K562 (cell line): Measurements from ENCODE around the gene EFCAB13. TPM values are rescaled to one million over a fixed set of nuclear protein-coding genes. Genes with fewer than 3 reads are reported as not detected.
A peak's percentile ranks its signal among the peaks of the same experiment; 100 is the strongest.

ENCODE experiments used
- ATF7 ChIP-seq: fragments of 450-650 bp; IDR thresholded peaks from 2 replicates; pipeline ENCODE4 v1.7.1; 2014; ENCODE audit warnings: mild to moderate bottlenecking, moderate library complexity
- CBX3 ChIP-seq, 2 experiments: IDR thresholded peaks; 1 replicate in 1 of 2; 2 replicates in 1 of 2; pipeline ENCODE4 v1.6.1; 2012; ENCODE audit warnings: inconsistent platforms in 2 of 2, low read length in 2 of 2, borderline replicate concordance in 1 of 2, control low read depth in 1 of 2
- CHD2 ChIP-seq: IDR thresholded peaks from 2 replicates; pipeline ENCODE4 v1.6.1; 2011; ENCODE audit warnings: low read depth, low read length
- CREB1 ChIP-seq, 2 experiments: sonication (generic) in 1 of 2; formaldehyde crosslinking in 1 of 2; IDR thresholded peaks; 2 replicates each; pipeline versions ENCODE4 v1.6.1 to v1.8.0; 2012 to 2022; ENCODE audit warnings: inconsistent platforms in 1 of 2, mild to moderate bottlenecking in 1 of 2, missing genetic modification reagents in 1 of 2, moderate library complexity in 1 of 2
- E2F1 ChIP-seq: sonication (generic); formaldehyde crosslinking; IDR thresholded peaks from 2 replicates; pipeline ENCODE4 v1.8.1; 2023; ENCODE audit warnings: mild to moderate bottlenecking, missing genetic modification reagents, moderate library complexity
- FOSL1 ChIP-seq: fragments of 200-800 bp; sonication (Bioruptor generic); conservative IDR thresholded peaks from 2 replicates; pipeline ENCODE4 v1.6.1; 2016; ENCODE audit warnings: missing genetic modification characterization, missing compliant biosample characterization
- FOXK1 ChIP-seq: sonication (generic); formaldehyde crosslinking; IDR thresholded peaks from 2 replicates; pipeline ENCODE4 v1.8.0; 2022; ENCODE audit warnings: missing genetic modification reagents, mild to moderate bottlenecking, borderline replicate concordance
- GABPB1 ChIP-seq: sonication (generic); formaldehyde crosslinking; IDR thresholded peaks from 2 replicates; pipeline ENCODE4 v1.8.0; 2022; ENCODE audit warnings: mild to moderate bottlenecking, missing genetic modification reagents
- ID3 ChIP-seq, 2 experiments: fragments of 250-450 bp in 1 of 2; fragments of 450-650 bp in 1 of 2; sonication (Bioruptor Pico) in 1 of 2; IDR thresholded peaks; 2 replicates each; pipeline versions ENCODE4 v1.6.1 to v1.8.0; 2016 to 2021; ENCODE audit warnings: mild to moderate bottlenecking in 2 of 2, moderate library complexity in 2 of 2, missing compliant biosample characterization in 1 of 2, missing genetic modification characterization in 1 of 2
- MYNN ChIP-seq, 2 experiments: sonication (generic); formaldehyde crosslinking in 1 of 2; IDR thresholded peaks; 2 replicates each; pipeline versions ENCODE4 v1.5.0 to v1.6.1; 2016 to 2020; ENCODE audit warnings: antibody characterized with exemption in 1 of 2, missing genetic modification reagents in 1 of 2
- NR2C2 ChIP-seq, 2 experiments: fragments of 200-800 bp in 1 of 2; sonication (Bioruptor generic) in 1 of 2; sonication (generic) in 1 of 2; formaldehyde crosslinking in 1 of 2; IDR thresholded peaks; 2 replicates each; pipeline versions ENCODE4 v1.6.1 to v1.8.0; 2016 to 2022; ENCODE audit warnings: mild to moderate bottlenecking in 1 of 2, missing compliant biosample characterization in 1 of 2, missing genetic modification characterization in 1 of 2, missing genetic modification reagents in 1 of 2
- RNF2 ChIP-seq: sonication (generic); IDR thresholded peaks from 2 replicates; pipeline ENCODE4 v1.6.1; 2016
- SOX6 ChIP-seq: fragments of 450-650 bp; IDR thresholded peaks from 2 replicates; pipeline ENCODE4 v1.6.1; 2014; ENCODE audit warnings: mild to moderate bottlenecking
- TOE1 ChIP-seq, 2 experiments: fragments of 450-650 bp in 1 of 2; sonication (generic) in 1 of 2; formaldehyde crosslinking in 1 of 2; IDR thresholded peaks; 2 replicates each; pipeline versions ENCODE4 v1.7.1 to v1.8.0; 2016 to 2022; ENCODE audit warnings: borderline replicate concordance in 2 of 2, mild to moderate bottlenecking in 2 of 2, antibody characterized with exemption in 1 of 2, inconsistent platforms in 1 of 2, low read depth in 1 of 2, missing genetic modification reagents in 1 of 2, moderate library complexity in 1 of 2
- TRIM24 ChIP-seq, 2 experiments: fragments of 450-650 bp; IDR thresholded peaks; 2 replicates each; pipeline ENCODE4 v1.6.1; 2016
- YY1 ChIP-seq, 3 experiments: IDR thresholded peaks; 2 replicates each; pipeline ENCODE4 v1.6.1; 2011; ENCODE audit warnings: low read length in 2 of 3, mild to moderate bottlenecking in 2 of 3, moderate library complexity in 2 of 3, borderline replicate concordance in 1 of 3, control low read depth in 1 of 3, low read depth in 1 of 3; ENCODE audit not compliant: insufficient read depth in 3 of 3, insufficient replicate concordance in 2 of 3, control insufficient read depth in 1 of 3, insufficient read length in 1 of 3; ENCODE audit errors: extremely low read depth in 1 of 3
- ZBTB12 ChIP-seq: fragments of 250-450 bp; sonication (Bioruptor Pico); IDR thresholded peaks from 2 replicates; pipeline ENCODE4 v1.4.0; 2020
- ZBTB26 ChIP-seq: fragments of 450-650 bp; formaldehyde crosslinking; IDR thresholded peaks from 2 replicates; pipeline ENCODE4 v1.4.0; 2022; ENCODE audit warnings: missing genetic modification characterization
- ZNF224 ChIP-seq: sonication (generic); formaldehyde crosslinking; IDR thresholded peaks from 2 replicates; pipeline ENCODE4 v1.8.0; 2022; ENCODE audit warnings: mild to moderate bottlenecking, missing genetic modification reagents
- ZNF316 ChIP-seq: fragments of 450-650 bp; IDR thresholded peaks from 2 replicates; pipeline ENCODE4 v1.6.1; 2016
- polyA plus RNA-seq, 8 experiments: library from polyadenylated mRNA; depleted of rRNA in 4 of 8; stranded (reverse) in 5 of 8; unstranded in 3 of 8; fragments of >200 nt; fragmentation: Nextera tagmentation in 2 of 8; fragmentation: Illumina TruSeq in 1 of 8; extraction: Ambion mirVana in 2 of 8; extraction: Trizol in 1 of 8; gene quantifications; 2 replicates each; pipeline versions ENCODE4 v1.2.1 to v1.2.3, GENCODE V29; 2011 to 2014; ENCODE audit warnings: inconsistent platforms in 1 of 8, missing spikeins in 1 of 8
- total RNA-seq, 7 experiments: library from RNA; depleted of rRNA in 6 of 7; stranded (reverse); fragments of >200 nt in 6 of 7; fragmentation: Illumina TruSeq in 2 of 7; extraction: Trizol in 2 of 7; gene quantifications; 2 replicates each; pipeline versions ENCODE4 v1.2.1 to v1.2.3, GENCODE V29; 2011 to 2021; ENCODE audit warnings: low replicate concordance in 1 of 7

The EFCAB13 gene
- total and polyA plus RNA-seq, 9 of the 15 experiments (the other 6 are each of a cell fraction or from before 2014, with no cell fraction given) = 0.32 to 1.3 (median 0.95) TPM

- TF ChIP-seq YY1 (IDR thresholded peaks at IDR 0.05; ENCODE audit: borderline replicate concordance in 1 of 3, control insufficient read depth in 1 of 3, extremely low read depth in 1 of 3, insufficient read depth in 3 of 3, insufficient read length in 1 of 3, insufficient replicate concordance in 2 of 3, low read depth in 1 of 3, low read length in 2 of 3) = peak in 2 of 3 experiments; percentile 55 to 60
- 0 out of 2 replicates have a peak, but pooled peaks have one; percentile 60 for TF ChIP-seq ZNF224
- TF ChIP-seq ATF7 = peak; percentile 84
- TF ChIP-seq TOE1 (IDR thresholded peaks at IDR 0.05; ENCODE audit: borderline replicate concordance) = peak; percentile 83
- TF ChIP-seq TOE1 (CRISPR knock-in tag; IDR thresholded peaks at IDR 0.05; ENCODE audit: borderline replicate concordance, low read depth) = 0 out of 2 replicates have a peak, but pooled peaks have one; percentile 22
- TF ChIP-seq CHD2 = no peak; the same call in 1 of the 2 replicates
- 0 out of 2 replicates have a peak, but pooled peaks have one; percentile 13 for TF ChIP-seq FOSL1 (tag)
- TF ChIP-seq ZBTB26 (CRISPR knock-in tag) = peak; percentile 88
- peak; percentile 30; the same call in 1 of the 2 replicates for TF ChIP-seq FOXK1
- TF ChIP-seq ZNF316 = peak; percentile 76
- TF ChIP-seq TRIM24 (IDR thresholded peaks at IDR 0.05) = peak; percentile 17 to 48; a peak in 1 of 4 replicates
- TF ChIP-seq CREB1 (IDR thresholded peaks at IDR 0.05) = peak; percentile 55
- TF ChIP-seq CREB1 (CRISPR knock-in tag; IDR thresholded peaks at IDR 0.05) = no peak; the same call in 1 of the 2 replicates
- 0 out of 2 replicates have a peak, but pooled peaks have one; percentile 35 for TF ChIP-seq MYNN (IDR thresholded peaks at IDR 0.05)
- TF ChIP-seq MYNN (CRISPR knock-in tag; IDR thresholded peaks at IDR 0.05) = no peak
- TF ChIP-seq ID3 (CRISPR knock-in tag; IDR thresholded peaks at IDR 0.05) = no peak
- peak; percentile 51 for TF ChIP-seq ID3 (tag; IDR thresholded peaks at IDR 0.05)
- TF ChIP-seq ZBTB12 = 0 out of 2 replicates have a peak, but pooled peaks have one; percentile 11
- TF ChIP-seq RNF2 = peak; percentile 88
- peak; percentile 74 for TF ChIP-seq SOX6
- TF ChIP-seq GABPB1 (CRISPR knock-in tag) = peak; percentile 69
- TF ChIP-seq E2F1 (CRISPR knock-in tag) = peak; percentile 48; the same call in 1 of the 2 replicates
- TF ChIP-seq CBX3 (IDR thresholded peaks at IDR 0.05; ENCODE audit: borderline replicate concordance in 1 of 2, low read length in 2 of 2) = peak in 1 of 2 experiments; percentile 84; a peak in 2 of 3 replicates
- TF ChIP-seq NR2C2 (CRISPR knock-in tag; IDR thresholded peaks at IDR 0.05) = peak; percentile 55; the same call in 1 of the 2 replicates
- peak; percentile 70 for TF ChIP-seq NR2C2 (tag; IDR thresholded peaks at IDR 0.05)
Measured at GRCh38 chr17:47323382-47324223, at the start of gene EFCAB13 (continued).
